Measurements from ENCODE around the gene RNU6-1.
A peak's percentile ranks its signal among the peaks of the same experiment; 100 is the strongest.

RNU6-1 gene

GRCh38 chr15:67855842-67856241, 16.0 kb upstream of the RNU6-1 start:
- DNase-seq = no peak

- no peak for DNase-seq
Observed at GRCh38 chr15:67854358-67854757, 14.5 kb upstream of the RNU6-1 start.

GRCh38 chr15:67853454-67853853, 13.6 kb upstream of the RNU6-1 start:
- no peak for DNase-seq

DNA sequence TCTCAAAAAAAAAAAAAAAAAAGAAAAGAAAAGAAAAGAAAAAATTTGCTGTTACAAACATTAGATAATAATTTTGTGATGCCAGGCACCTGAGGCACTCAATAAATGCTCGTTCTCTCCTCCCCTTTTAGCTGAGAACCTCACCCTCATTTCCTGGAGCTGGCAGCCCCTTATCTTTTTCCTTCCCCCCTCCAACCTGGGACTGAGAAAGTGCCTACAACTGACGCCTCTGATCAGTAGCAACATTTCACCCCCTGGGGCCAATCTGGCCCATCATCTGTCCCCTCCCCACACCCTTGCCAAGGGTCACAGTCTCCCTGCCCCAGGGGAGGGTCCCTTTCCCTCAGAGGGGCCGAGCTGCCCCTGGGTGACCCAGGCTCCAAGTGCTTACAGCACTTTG, 12.6 kb upstream of the RNU6-1 start:
- DNase-seq = no peak

DNA sequence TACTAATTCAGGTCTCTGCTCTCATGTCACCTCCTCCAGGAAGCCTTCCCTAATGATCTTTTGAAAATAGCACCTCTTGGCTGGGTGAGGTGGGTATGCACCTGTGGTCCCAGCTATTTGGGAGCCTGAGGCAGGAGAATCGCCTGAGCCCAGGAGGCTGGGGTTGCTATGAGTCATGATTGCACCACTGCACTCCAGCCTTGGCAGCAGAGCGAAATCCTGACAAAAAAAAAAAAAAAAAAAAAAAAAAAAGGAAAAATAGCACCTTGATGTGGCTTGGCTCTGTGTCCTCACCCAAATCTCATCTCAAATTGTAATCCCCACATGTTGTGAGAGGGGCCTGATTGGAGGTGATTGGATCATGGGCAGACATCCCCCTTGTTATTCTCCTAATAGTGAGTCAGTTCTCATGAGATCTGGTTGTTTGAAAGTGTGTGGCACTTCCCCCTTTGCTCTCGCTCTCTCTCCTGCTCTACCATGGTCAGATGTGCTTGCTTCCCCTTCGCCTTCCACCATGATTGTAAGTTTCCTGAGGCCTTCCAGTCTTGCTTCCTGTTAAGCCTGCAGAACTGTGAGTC, 11.2 kb upstream of the RNU6-1 start:
- no peak for DNase-seq

GRCh38 chr15:67850336-67850735, 10.5 kb upstream of the RNU6-1 start:
- DNase-seq = no peak

GRCh38 chr15:67849538-67849937, 9.7 kb upstream of the RNU6-1 start:
- DNase-seq = no peak

- no peak for DNase-seq
Observed at GRCh38 chr15:67845974-67846373, 6.1 kb upstream of the RNU6-1 start.

- DNase-seq = no peak
Observed at GRCh38 chr15:67843571-67844387, 3.9 kb upstream of the RNU6-1 start.

GRCh38 chr15:67843092-67843501, 3.3 kb upstream of the RNU6-1 start:
- DNase-seq = no peak

DNA sequence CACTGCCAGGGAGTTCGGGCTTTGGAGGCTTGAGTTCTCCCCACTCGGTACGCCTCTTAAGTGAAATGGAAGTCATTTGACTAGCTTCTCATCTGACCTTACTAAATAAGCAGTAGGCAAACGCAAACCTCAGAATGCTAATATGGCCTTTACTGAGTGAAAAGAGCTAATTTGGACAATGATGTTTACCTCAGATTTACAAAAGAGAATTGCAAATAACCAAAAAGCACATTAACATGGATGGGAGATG, 1.6 kb upstream of the RNU6-1 start:
- no peak for DNase-seq

- DNase-seq = no peak
Observed at GRCh38 chr15:67840749-67841512, 1.1 kb upstream of the RNU6-1 start.

- peak; percentile 54 for DNase-seq
Observed at GRCh38 chr15:67839499-67839928, 331 bp downstream of the RNU6-1 start.

DNA sequence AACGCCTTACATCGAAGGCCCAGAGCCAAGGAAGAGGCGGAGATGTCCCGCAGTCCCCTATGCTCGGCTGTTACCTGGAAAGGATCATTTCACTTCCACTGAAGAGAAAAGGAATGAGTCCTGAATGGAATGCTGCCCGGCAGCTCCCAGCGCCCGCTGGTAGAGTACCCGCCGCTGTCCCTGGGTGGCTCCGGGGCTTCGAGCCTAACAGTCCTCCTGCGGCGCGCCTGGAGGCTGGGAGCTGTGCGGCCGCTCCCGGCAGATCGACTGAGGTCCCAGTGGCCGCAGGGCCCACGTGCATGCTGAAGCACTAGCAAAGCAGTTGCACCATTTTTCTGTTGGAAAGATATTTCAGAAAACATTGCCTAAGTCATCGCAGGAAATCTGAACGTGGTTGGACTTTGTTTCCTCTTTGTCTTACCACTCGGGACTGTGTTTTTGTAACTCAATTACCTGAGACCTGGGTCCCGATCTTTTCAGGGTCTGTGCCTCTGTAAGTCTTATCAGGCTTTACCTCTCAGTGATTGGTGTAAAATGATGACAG, 984 bp downstream of the RNU6-1 start:
- no peak for DNase-seq

GRCh38 chr15:67836955-67837354, 2.9 kb downstream of the RNU6-1 start:
- DNase-seq = no peak

DNA sequence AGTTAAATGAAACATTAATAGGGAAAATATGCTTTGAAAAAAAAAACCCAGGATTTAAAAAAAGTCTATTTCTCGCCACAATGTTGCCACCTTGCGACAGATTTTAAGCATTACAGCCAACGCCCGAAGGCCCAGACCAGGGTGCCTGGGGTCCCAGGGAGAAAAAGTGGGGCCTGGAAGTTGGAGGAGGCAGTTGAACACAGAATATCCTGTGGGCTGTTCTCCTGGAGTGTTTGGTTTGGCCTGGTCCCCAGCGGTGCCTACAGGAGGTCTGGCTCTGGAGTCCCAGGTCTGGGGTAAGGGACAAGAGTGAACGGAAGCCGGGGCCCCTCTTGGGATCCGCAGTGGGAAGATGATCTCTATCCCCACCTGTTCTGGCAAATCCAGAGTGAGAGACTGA, 3.4 kb downstream of the RNU6-1 start:
- no peak for DNase-seq

- no peak for DNase-seq
Observed at GRCh38 chr15:67836134-67836455, 3.8 kb downstream of the RNU6-1 start.

DNA sequence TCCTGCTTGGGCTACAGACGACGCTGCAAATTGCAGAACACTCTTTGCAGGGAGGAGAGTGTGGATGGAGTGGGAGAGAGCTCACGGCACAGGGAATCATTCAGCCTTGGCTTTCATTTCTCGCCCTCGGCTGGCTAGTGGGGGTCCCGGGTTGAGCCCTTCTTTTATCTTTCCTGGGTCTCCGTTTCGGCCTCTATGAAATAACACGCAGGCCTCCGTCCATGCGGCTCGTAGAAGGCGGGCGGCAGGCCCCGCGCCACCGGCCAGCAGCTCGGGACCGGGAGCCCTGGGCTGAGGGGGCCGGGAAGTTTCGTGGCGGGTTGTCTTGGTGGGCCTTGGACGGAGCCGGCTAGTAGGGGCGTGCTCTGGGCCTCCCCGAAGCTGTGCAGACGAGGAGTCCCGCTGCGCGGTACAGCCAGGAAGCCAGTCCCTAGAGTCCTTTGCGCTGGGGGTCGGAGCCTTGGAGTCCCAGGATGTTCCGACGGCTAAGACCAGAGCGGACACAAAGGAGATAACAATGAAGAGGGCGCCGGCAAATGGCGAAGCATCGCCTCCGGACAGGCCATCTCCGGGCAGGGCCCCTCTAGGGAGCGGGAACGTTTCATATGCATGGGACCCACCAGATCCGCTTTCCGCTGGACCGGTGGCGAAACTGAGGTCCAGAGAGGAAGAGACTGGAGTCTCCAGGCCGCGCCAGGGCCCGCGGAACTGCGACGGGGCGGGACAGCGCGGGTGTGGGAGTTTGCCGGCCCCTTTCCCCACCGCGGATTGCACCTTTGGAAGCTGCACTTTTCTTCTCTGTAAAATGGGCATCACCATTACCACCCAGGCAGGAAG, 4.3 kb downstream of the RNU6-1 start:
- DNase-seq = no peak

GRCh38 chr15:67834581-67835296, 5.1 kb downstream of the RNU6-1 start:
- DNase-seq = no peak

DNA sequence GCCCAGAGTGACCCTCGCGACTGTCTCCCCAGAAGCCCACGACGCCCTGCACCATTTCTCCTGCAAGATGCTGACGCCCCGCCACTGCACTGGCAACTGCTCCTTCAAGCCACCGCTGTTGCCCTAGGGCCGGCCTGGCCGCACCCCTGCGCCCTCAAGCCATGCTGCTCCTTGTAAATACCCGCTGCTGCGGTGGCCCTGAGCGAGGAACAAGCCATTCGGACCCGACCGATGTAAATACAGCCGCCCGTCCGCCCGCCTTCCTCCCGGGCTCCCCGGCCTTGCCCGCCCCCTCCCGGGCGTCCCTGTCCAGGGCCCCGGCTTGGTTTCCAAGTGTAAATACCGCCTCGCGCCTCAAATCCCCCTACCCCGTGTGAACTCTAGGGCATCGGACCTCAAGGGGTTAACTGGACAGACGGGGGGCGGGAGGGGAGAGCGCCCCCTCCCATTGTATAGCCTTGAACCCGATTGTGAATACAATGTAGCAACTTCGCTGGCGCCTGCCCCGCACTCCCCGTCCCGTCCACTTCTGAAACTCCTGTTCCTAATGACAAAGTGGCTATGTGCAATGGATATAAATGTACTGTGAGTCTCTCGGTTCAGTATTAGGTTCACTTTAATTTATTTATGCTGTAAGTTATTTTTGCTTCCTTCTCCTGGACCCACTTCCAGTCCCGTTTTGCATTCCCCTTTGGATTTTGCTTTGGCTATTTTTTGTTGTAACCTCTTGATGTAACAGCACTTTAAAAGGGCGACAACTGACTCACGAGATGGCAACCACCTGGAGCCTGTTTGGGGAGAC, 5.9 kb downstream of the RNU6-1 start:
- no peak for DNase-seq

DNA sequence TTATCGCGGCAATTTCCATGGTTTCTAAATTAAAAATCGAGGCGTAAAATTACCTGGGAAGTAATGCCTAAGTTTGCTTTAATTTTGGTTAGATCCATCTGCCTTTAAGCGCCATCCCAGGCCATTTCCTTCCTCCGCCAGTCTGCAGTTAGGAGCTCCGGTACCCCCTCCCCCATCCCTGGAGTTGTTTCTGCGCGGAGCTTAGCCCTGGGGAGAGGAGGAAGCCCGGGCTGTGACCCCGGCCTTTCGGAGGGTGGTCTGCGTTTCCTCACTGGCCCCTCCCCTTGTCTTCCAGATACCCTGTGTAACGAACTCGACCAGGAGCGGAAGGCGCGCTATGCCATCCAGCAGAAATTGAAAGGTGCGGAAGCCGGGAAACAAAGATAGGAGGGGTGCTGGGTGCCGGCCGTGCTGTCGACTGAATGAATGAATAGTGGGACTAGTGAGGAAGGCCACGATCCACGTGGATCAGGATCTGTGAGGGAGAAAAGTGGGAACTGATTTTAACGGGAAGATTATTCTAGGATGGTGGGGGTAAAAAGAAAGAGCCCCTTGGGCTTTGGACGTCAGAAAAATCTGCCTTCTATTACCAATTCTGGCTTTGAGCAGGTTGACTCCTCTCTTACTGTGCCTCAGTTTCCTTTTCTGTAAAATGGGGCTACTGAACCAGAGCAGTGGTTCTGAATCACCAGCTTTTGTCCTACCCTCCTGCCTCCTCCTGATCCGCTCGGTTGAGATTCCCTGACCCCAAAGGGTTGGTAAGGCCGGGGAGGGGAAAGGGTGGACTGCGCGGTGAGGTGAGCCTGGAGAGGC, 6.7 kb downstream of the RNU6-1 start:
- no peak for DNase-seq

Data from GOT3 (cell line).